Endometrial microvascular endothelial cells (primary cell): ENCODE results near the gene SPTBN1. TPM values are rescaled to one million over a fixed set of nuclear protein-coding genes. Genes with fewer than 3 reads are reported as not detected.

Experiments used
- in situ Hi-C: cut with HindIII; loops from 2 replicates; pipeline ENCODE4 v1.10.0; 2017; ENCODE audit warnings: low sequenced_read_pairs, low pct_unique_long_range_greater_than_20kb; ENCODE audit errors: inconsistent ontology term
- total RNA-seq: library from RNA; depleted of rRNA; stranded (reverse); fragments of >200 nt; gene quantifications from one replicate; pipeline ENCODE4 v1.2.3, GENCODE V29; 2015; ENCODE audit errors: inconsistent ontology term

The SPTBN1 gene
- total RNA-seq, result 200 TPM

GRCh38 chr2:54455563-54456361 is at the start of gene SPTBN1:
SPTBN1 (plus strand) TSS chr2:54456327; CDS start chr2:54526419, 70,092 bp downstream.
- in situ Hi-C loops, result no loop called here

- in situ Hi-C loops, result no loop called here
Observed at GRCh38 chr2:54407693-54408092, 48.4 kb upstream of the SPTBN1 start.

GRCh38 chr2:54408288-54408687 is 47.8 kb upstream of the SPTBN1 start:
- in situ Hi-C loops, result no loop called here

GRCh38 chr2:54409752-54410151 is 46.4 kb upstream of the SPTBN1 start:
- in situ Hi-C loops, result no loop called here

GRCh38 chr2:54411801-54412354 is 44.2 kb upstream of the SPTBN1 start:
- in situ Hi-C loops, result no loop called here

GRCh38 chr2:54416166-54416813 is 39.8 kb upstream of the SPTBN1 start:
- in situ Hi-C loops, result no loop called here

GRCh38 chr2:54416938-54417337 is 39.2 kb upstream of the SPTBN1 start:
- in situ Hi-C loops, result no loop called here

GRCh38 chr2:54417577-54417976 is 38.5 kb upstream of the SPTBN1 start:
- in situ Hi-C loops, result no loop called here

- in situ Hi-C loops, result no loop called here
Observed at GRCh38 chr2:54419388-54419787, 36.7 kb upstream of the SPTBN1 start.

- in situ Hi-C loops, result no loop called here
Observed at GRCh38 chr2:54419855-54420523, 36.1 kb upstream of the SPTBN1 start.

- in situ Hi-C loops, result no loop called here
Observed at GRCh38 chr2:54420524-54421172, 35.5 kb upstream of the SPTBN1 start.

- in situ Hi-C loops, result no loop called here
Observed at GRCh38 chr2:54422072-54422581, 34.0 kb upstream of the SPTBN1 start.

- in situ Hi-C loops, result no loop called here
Observed at GRCh38 chr2:54423213-54423612, 32.9 kb upstream of the SPTBN1 start.

- in situ Hi-C loops, result no loop called here
Observed at GRCh38 chr2:54424555-54425163, 31.5 kb upstream of the SPTBN1 start.

- in situ Hi-C loops, result no loop called here
Observed at GRCh38 chr2:54428108-54428831, 27.9 kb upstream of the SPTBN1 start.

GRCh38 chr2:54429054-54429453 is 27.1 kb upstream of the SPTBN1 start:
- in situ Hi-C loops, result no loop called here

- in situ Hi-C loops, result no loop called here
Observed at GRCh38 chr2:54429811-54430551, 26.1 kb upstream of the SPTBN1 start.
